NCI-H146 treated with DMSO at 0.1 percent for 48 hours (cell line): ENCODE results near the gene BCL3.
A peak's percentile ranks its signal among the peaks of the same experiment; 100 is the strongest.

ENCODE experiments used
- DNase-seq: peaks from one replicate; lab custom pipeline; 2025; ENCODE audit not compliant: unreplicated experiment; lab: John Stamatoyannopoulos, UW

The BCL3 gene

GRCh38 chr19:44740351-44740824 is 8.1 kb upstream of the BCL3 start:
- DNase-seq: no peak

- DNase-seq: no peak
These were observed 7.2 kb upstream of the BCL3 start for GRCh38 chr19:44741258-44741731.

- DNase-seq: no peak
These were observed 6.6 kb upstream of the BCL3 start for GRCh38 chr19:44741841-44742329.

GRCh38 chr19:44742330-44743061 is 6.0 kb upstream of the BCL3 start:
- DNase-seq: no peak

GRCh38 chr19:44744871-44745332 is 3.6 kb upstream of the BCL3 start:
- DNase-seq: no peak

GRCh38 chr19:44745341-44745831 is 3.1 kb upstream of the BCL3 start:
- DNase-seq: no peak

GRCh38 chr19:44745887-44746600 is 2.5 kb upstream of the BCL3 start:
- no peak for DNase-seq

- no peak for DNase-seq
These were observed 1.9 kb upstream of the BCL3 start for GRCh38 chr19:44746616-44746945.

- DNase-seq: peak; percentile 30
These were observed 1.4 kb upstream of the BCL3 start for GRCh38 chr19:44746946-44747738.

GRCh38 chr19:44747739-44748425 is 626 bp upstream of the BCL3 start:
- peak; percentile 30 for DNase-seq

- DNase-seq: no peak
These were observed 784 bp downstream of the BCL3 start for GRCh38 chr19:44749292-44749691.

- DNase-seq: no peak
These were observed 1.5 kb downstream of the BCL3 start for GRCh38 chr19:44749994-44750393.

GRCh38 chr19:44752123-44752815 is 3.8 kb downstream of the BCL3 start:
- no peak for DNase-seq

- no peak for DNase-seq
These were observed 4.5 kb downstream of the BCL3 start for GRCh38 chr19:44752816-44753625.

GRCh38 chr19:44753626-44753931 is 5.1 kb downstream of the BCL3 start:
- no peak for DNase-seq

GRCh38 chr19:44753932-44754749 is 5.6 kb downstream of the BCL3 start:
- DNase-seq: no peak

- no peak for DNase-seq
These were observed 6.2 kb downstream of the BCL3 start for GRCh38 chr19:44754750-44755080.

GRCh38 chr19:44755219-44755618 is 6.7 kb downstream of the BCL3 start:
- DNase-seq: no peak
